Neuronal stem cell (in vitro differentiated cells): Measurements from ENCODE around the gene ARHGEF10L.

ENCODE experiments used
- DNase-seq: peaks from one replicate; pipeline ENCODE4 v3.0.0-alpha.2; 2013; ENCODE audit warnings: low spot score
- H2AFZ ChIP-seq: one replicate; pipeline ENCODE4 v1.6.1; 2013; ENCODE audit warnings: mild to moderate bottlenecking, low read length, inconsistent platforms
- H2AK5ac ChIP-seq: 2 replicates; pipeline ENCODE4 v1.6.1; 2013; ENCODE audit warnings: low read depth, mild to moderate bottlenecking, inconsistent platforms, low read length, moderate library complexity, mixed read lengths
- H2BK120ac ChIP-seq: 2 replicates; pipeline ENCODE4 v1.6.1; 2013; ENCODE audit warnings: low read depth, mild to moderate bottlenecking, inconsistent platforms, low read length, moderate library complexity, mixed read lengths
- H2BK12ac ChIP-seq: one replicate; pipeline ENCODE4 v1.6.1; 2013; ENCODE audit warnings: low read length, inconsistent platforms
- H2BK15ac ChIP-seq: 2 replicates; pipeline ENCODE4 v1.6.1; 2013; ENCODE audit warnings: mild to moderate bottlenecking, low read length, inconsistent platforms, mixed read lengths
- H2BK5ac ChIP-seq: one replicate; pipeline ENCODE4 v1.6.1; 2013; ENCODE audit warnings: inconsistent platforms, mild to moderate bottlenecking, low read length, moderate library complexity
- H3K14ac ChIP-seq: one replicate; pipeline ENCODE4 v1.6.1; 2013; ENCODE audit warnings: low read length, inconsistent platforms
- H3K18ac ChIP-seq: 2 replicates; pipeline ENCODE4 v1.6.1; 2013; ENCODE audit warnings: low read length, inconsistent platforms
- H3K23ac ChIP-seq: 2 replicates; pipeline ENCODE4 v1.6.1; 2013; ENCODE audit warnings: low read depth, mild to moderate bottlenecking, mixed read lengths, low read length, inconsistent platforms; ENCODE audit not compliant: poor library complexity
- H3K27ac ChIP-seq: replicated peaks from 3 replicates; pipeline ENCODE4 v1.5.1; 2013; ENCODE audit warnings: low read length, inconsistent platforms
- H3K27me3 ChIP-seq, 3 experiments: 2 replicates each; pipeline ENCODE4 v1.6.1; 2013; ENCODE audit warnings: low read length in 3 of 3, mild to moderate bottlenecking in 2 of 3, inconsistent platforms in 1 of 3, low read depth in 1 of 3, mixed read lengths in 1 of 3, moderate library complexity in 1 of 3; ENCODE audit not compliant: control insufficient read depth in 3 of 3, insufficient read depth in 3 of 3
- H3K36me3 ChIP-seq, 2 donors: replicated peaks in 1 of 2; 2 replicates each; pipeline ENCODE4 v1.6.1; 2013; ENCODE audit warnings: low read length in 2 of 2; ENCODE audit not compliant: control insufficient read depth in 2 of 2, insufficient read depth in 2 of 2
- H3K4ac ChIP-seq: 2 replicates; pipeline ENCODE4 v1.6.1; 2013; ENCODE audit warnings: inconsistent platforms, mild to moderate bottlenecking, low read length, moderate library complexity
- H3K4me1 ChIP-seq, 2 donors: 1 replicate in 1 of 2; 2 replicates in 1 of 2; pipeline ENCODE4 v1.6.1; 2013; ENCODE audit warnings: low read length in 2 of 2, low read depth in 1 of 2; ENCODE audit not compliant: control insufficient read depth in 2 of 2, insufficient read depth in 1 of 2
- H3K4me2 ChIP-seq: one replicate; pipeline ENCODE4 v1.6.1; 2013; ENCODE audit warnings: mild to moderate bottlenecking, low read length, inconsistent platforms; ENCODE audit not compliant: insufficient read depth, poor library complexity, severe bottlenecking
- H3K4me3 ChIP-seq, 2 donors: 2 replicates each; pipeline ENCODE4 v1.5.1; 2013; ENCODE audit warnings: low read length in 2 of 2, mild to moderate bottlenecking in 2 of 2, inconsistent platforms in 1 of 2, moderate library complexity in 1 of 2
- H3K79me1 ChIP-seq: one replicate; pipeline ENCODE4 v1.6.1; 2013; ENCODE audit warnings: low read depth, mild to moderate bottlenecking, inconsistent platforms, low read length, moderate library complexity
- H3K9ac ChIP-seq: one replicate; pipeline ENCODE4 v1.6.1; 2013; ENCODE audit warnings: mild to moderate bottlenecking, low read depth, low read length, inconsistent platforms; ENCODE audit not compliant: poor library complexity
- H3K9me3 ChIP-seq, 2 donors: replicated peaks in 1 of 2; 2 replicates each; pipeline versions ENCODE3 to v1.6.1; 2013; ENCODE audit warnings: low read length in 2 of 2, mild to moderate bottlenecking in 2 of 2, inconsistent platforms in 1 of 2, low read depth in 1 of 2, mixed read lengths in 1 of 2, moderate library complexity in 1 of 2; ENCODE audit not compliant: control insufficient read depth in 2 of 2, insufficient read depth in 1 of 2
- H4K8ac ChIP-seq: one replicate; pipeline ENCODE4 v1.6.1; 2013; ENCODE audit warnings: low read depth, mild to moderate bottlenecking, inconsistent platforms, low read length, moderate library complexity
- H4K91ac ChIP-seq: one replicate; pipeline ENCODE4 v1.6.1; 2013; ENCODE audit warnings: low read length, low read depth, mild to moderate bottlenecking, inconsistent platforms; ENCODE audit not compliant: poor library complexity
- WGBS, 2 donors: extraction: QIAGEN DNeasy Blood & Tissue Kit; methylation state at CpG; one replicate each; pipeline ENCODE4 v1.1.7; 2013; ENCODE audit warnings: missing lambda C conversion rate in 2 of 2, mixed read lengths in 1 of 2; ENCODE audit not compliant: insufficient read length in 2 of 2, insufficient replicate concordance in 1 of 2; ENCODE audit errors: extremely low coverage in 2 of 2; 5-methylcytosine and 5-hydroxymethylcytosine counted together

The ARHGEF10L gene

GRCh38 chr1:17494114-17494729 lies 45.3 kb upstream of the ARHGEF10L start:
- Histone ChIP-seq H3K4me3 (no peak overlapping the region), H3K14ac (no peak overlapping the region), H3K9me3 (no peaks in the 10 kb centered on the region), H3K79me1 (no peaks in the 10 kb centered on the region), H2BK5ac (no peak overlapping the region), H4K91ac (no peak overlapping the region), H2BK15ac (no peak overlapping the region), H4K8ac (no peak overlapping the region), H3K36me3 (no peaks in the 10 kb centered on the region), H3K18ac (no peak overlapping the region), H3K9ac (no peak overlapping the region), H3K27me3 (no peaks in the 10 kb centered on the region), H2AK5ac (no peak overlapping the region), H2BK12ac (no peak overlapping the region), H3K4ac (no peak overlapping the region), H2BK120ac (no peak overlapping the region), H2AFZ (no peak overlapping the region), H3K27ac (no peak overlapping the region), H3K4me2 (no peak overlapping the region), H3K4me1 (no peaks in the 10 kb centered on the region), H3K23ac (no peak overlapping the region)
- no CpG with 5 or more reads among the region's 5 CpGs for WGBS, 2 donors
- DNase-seq, result peak; percentile 43

- Histone ChIP-seq H2BK12ac (no peak overlapping the region), H3K4ac (no peak overlapping the region), H2BK15ac (no peak overlapping the region), H3K36me3 (no peaks in the 10 kb centered on the region), H4K8ac (no peak overlapping the region), H2AFZ (no peak overlapping the region), H3K9me3 (no peaks in the 10 kb centered on the region), H2AK5ac (no peak overlapping the region), H3K4me3 (no peak overlapping the region), H2BK120ac (no peak overlapping the region), H3K9ac (no peak overlapping the region), H3K4me2 (no peak overlapping the region), H3K27ac (no peak overlapping the region), H4K91ac (no peak overlapping the region), H3K27me3 (no peaks in the 10 kb centered on the region), H3K18ac (no peak overlapping the region), H3K14ac (no peak overlapping the region), H2BK5ac (no peak overlapping the region), H3K23ac (no peak overlapping the region), H3K79me1 (no peaks in the 10 kb centered on the region), H3K4me1 (no peaks in the 10 kb centered on the region)
- DNase-seq, result no peak
- WGBS, 2 donors, result no CpG with 5 or more reads among the region's 4 CpGs
These were observed 43.1 kb upstream of the ARHGEF10L start for GRCh38 chr1:17496419-17496818.

GRCh38 chr1:17498214-17498613 lies 41.3 kb upstream of the ARHGEF10L start:
- H3K18ac ChIP-seq, result no peak overlapping the region
- DNase-seq, result no peak
- no peak overlapping the region for H3K23ac ChIP-seq
- peaks cover 0 to 3% of the 10 kb centered on the region in 2 donors for H3K4me1 ChIP-seq
- no peak overlapping the region for H3K27ac ChIP-seq
- no peak overlapping the region for H3K4me2 ChIP-seq
- H2AFZ ChIP-seq, result no peak overlapping the region
- no CpG with 5 or more reads among the region's 4 CpGs for WGBS, 2 donors
- no peak overlapping the region for H2BK12ac ChIP-seq
- H4K8ac ChIP-seq, result no peak overlapping the region
- peaks cover 0 to 3% (median 0%) of the 10 kb centered on the region in 3 experiments for H3K27me3 ChIP-seq
- no peak overlapping the region for H2AK5ac ChIP-seq
- H3K14ac ChIP-seq, result no peak overlapping the region
- no peak overlapping the region for H3K9ac ChIP-seq
- H3K4ac ChIP-seq, result no peak overlapping the region
- H2BK120ac ChIP-seq, result no peak overlapping the region
- H3K79me1 ChIP-seq, result no peaks in the 10 kb centered on the region
- no peak overlapping the region for H2BK5ac ChIP-seq
- H3K36me3 ChIP-seq, result no peaks in the 10 kb centered on the region
- H3K4me3 ChIP-seq, result no peak overlapping the region
- no peak overlapping the region for H2BK15ac ChIP-seq
- H3K9me3 ChIP-seq, result no peaks in the 10 kb centered on the region
- no peak overlapping the region for H4K91ac ChIP-seq

- no peak overlapping the region for H3K14ac ChIP-seq
These were observed 37.1 kb upstream of the ARHGEF10L start for GRCh38 chr1:17502326-17502778.

More at GRCh38 chr1:17502326-17502778, 37.1 kb upstream of the ARHGEF10L start:
- Histone ChIP-seq H4K91ac (no peak overlapping the region), H3K23ac (peak overlapping the region; percentile 5), H2BK5ac (no peak overlapping the region), H3K79me1 (no peaks in the 10 kb centered on the region), H2BK12ac (no peak overlapping the region), H3K36me3 (no peaks in the 10 kb centered on the region), H3K27me3 (peaks cover 0 to 3% (median 0%) of the 10 kb centered on the region in 3 experiments), H3K27ac (no peak overlapping the region), H3K4me2 (no peak overlapping the region), H3K9me3 (no peaks in the 10 kb centered on the region), H4K8ac (no peak overlapping the region), H2BK15ac (no peak overlapping the region), H3K4me3 (no peak overlapping the region), H3K9ac (no peak overlapping the region), H2BK120ac (no peak overlapping the region), H3K18ac (no peak overlapping the region), H3K4me1 (peaks cover 0 to 3% of the 10 kb centered on the region in 2 donors), H2AK5ac (no peak overlapping the region), H2AFZ (peak overlapping the region; percentile 63), H3K4ac (no peak overlapping the region)
- no CpG with 5 or more reads among the region's 12 CpGs for WGBS, 2 donors
- DNase-seq, result peak; percentile 71
